ENCODE results near the gene LRBA. TPM values are rescaled to one million over a fixed set of nuclear protein-coding genes. Genes with fewer than 3 reads are reported as not detected.

LRBA gene
- total RNA-seq, 1 experiment from 2014 or later = 25.7 TPM

DNA sequence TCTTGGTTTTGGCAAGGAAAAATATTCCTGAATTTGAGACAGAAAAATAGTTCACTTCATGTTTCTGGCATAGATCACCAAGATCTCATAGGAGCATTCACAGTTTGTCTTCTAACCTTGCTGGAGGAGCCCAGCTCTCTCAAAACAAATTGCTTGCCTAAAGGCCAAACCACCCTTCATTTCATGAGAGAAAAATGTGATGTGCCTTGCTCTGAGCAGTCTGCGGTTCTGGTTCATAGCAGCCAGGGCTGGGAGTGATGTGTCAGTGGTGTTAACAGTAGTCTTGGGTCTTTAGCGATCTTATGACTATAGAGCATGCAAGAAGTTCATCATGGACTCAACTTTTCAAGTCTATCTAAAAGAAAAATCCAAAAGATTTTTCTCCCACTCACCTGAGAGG, 753.5 kb downstream of the LRBA start:
- DNase-seq (ENCODE audit: extremely low read depth, low read depth) = no peak

DNA sequence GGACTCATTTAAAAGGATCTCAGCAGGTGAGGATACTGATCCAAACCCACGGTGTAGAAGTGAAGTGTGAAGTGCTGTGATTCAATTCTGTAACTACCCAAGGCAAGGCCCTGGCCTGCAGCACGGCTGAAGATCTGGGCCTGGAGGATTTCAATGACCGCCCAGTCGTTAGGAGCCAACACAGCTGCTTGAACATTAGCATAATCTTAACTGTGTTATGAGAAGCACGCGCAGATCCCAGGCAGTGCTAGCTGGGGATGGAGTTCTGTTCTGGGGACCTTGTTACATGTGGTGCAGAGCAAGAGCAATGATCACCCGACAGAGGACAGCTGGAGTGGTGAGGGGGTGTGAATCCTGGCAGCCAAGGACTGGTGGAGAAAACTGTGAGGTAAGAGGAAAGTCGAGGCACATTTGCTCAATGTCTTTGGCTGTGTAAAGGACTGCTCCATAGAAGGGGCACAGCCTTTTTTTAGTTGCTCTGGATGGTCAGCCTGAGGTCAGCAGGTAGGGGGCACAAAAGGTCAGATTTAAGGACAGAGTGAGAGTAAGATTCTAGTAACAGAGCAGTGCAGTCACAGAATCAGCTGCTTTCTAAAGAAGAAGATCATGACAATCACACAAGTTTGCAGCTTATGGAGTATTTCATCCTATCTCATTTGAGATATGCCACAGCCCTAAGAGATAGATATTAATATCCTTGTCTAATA, 755.1 kb downstream of the LRBA start:
- no peak for DNase-seq (ENCODE audit: extremely low read depth, low read depth)

DNA sequence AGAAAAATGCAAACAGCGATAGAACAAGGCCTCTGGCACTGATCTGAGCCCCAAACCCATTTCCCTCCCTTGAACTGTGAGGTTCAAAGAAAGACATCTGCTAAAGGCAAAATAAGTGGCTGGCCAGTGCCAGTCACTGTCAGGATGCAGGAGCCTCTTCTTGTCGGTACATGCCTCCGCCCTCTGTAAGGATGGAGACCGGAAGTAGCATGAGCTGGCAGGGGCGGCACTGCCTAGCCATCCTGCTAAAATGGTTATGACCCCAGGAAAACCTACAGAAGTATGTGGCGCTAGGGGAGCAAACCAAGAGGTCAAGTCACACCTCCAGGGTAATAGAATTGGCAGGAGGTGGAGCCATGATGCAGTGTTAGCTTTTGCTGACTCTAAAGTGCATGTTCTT, 756.5 kb downstream of the LRBA start:
- DNase-seq (ENCODE audit: extremely low read depth, low read depth) = no peak

DNA sequence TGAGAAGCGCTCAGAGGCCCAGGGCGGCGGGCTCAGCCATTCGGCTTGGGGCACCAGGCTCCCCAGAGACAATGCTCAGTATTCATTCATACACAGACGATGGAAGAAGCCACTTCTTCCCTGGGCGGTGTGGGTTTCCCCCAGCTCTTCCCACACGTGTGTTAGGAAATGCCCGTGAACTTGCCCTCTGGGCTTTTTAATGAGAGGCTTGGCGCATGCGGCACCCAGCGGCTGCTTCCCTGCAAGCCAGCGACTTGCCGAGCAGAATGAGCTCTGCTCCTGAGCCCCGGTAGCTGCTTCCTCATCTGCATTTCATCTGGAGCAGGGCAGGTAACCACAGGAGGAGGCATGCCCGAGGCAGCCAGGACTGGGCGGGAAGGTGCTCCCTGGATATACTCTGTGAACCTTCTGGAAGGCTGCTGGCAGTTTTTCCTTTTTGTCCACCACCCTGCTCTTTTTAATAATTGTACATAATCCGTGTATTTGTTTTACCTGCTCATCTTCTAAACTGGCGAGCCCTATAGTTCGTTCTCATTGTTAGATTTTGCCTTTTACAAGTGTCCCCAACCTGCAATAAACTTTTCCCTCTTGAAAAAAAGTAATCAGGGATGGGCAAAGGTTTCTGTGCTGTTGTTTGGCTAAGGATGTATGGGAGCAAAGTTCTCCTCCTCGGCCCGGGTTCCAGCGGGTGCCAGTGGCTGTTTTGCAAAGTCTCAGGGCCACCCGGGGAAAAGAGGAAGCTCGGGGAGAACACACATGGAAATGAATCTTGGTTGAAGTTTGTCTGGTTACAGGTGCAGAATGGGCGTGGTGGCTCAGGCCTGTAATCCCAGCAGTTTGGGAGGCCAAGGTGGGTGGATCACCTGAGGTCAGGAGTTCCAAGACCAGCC, 758.0 kb downstream of the LRBA start:
- DNase-seq (ENCODE audit: extremely low read depth, low read depth) = no peak

DNA sequence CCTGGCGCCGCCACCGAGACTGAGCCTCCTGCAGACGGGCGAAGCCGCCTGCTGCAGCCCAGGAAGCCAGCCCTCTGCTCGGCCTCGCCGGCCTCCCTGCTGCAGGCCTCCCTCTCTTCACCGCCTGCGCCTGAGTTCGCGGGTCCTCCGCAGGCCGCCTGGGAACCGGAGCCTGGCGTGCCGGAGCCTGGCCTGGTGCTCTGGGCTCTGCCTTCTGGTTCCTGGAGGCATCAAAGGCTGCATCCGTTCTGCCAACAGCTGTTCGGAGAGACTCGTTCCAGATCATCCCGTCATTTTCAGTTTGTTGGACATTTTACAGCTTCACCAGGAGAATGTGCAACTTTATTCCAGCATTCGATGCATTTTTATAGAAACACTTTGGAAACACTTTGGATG, 758.9 kb downstream of the LRBA start:
- DNase-seq (ENCODE audit: extremely low read depth, low read depth) = no peak

DNA sequence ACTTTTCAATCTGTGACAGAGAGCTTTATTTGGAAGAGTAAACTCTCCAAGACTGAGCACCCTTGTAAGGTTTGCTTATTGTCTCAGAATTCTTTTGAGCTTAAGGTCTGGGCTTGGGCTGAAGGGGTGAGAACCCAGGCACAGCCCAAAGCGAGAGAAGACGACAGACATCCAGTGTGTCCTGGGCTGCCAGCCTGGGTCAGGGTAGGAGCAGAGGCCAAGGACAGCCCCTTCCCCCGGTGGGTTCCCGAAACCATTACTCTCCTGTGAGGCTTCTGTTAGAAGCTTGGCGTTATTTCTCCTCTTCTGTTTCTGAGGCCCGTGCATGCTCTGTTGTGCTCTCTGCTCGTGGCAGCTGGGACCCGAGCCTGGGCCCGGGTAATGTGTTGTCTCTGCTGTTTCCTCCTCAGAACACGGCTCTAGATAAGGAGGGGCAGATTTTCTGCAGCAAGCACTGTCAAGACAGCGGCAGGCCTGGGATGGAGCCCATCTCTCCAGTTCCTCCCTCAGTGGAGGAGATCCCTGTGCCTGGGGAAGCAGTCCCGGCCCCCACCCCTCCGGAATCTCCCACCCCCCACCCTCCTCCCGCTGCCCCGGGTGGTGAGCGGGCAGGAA, 759.4 kb downstream of the LRBA start:
- DNase-seq (ENCODE audit: extremely low read depth, low read depth) = no peak

DNA sequence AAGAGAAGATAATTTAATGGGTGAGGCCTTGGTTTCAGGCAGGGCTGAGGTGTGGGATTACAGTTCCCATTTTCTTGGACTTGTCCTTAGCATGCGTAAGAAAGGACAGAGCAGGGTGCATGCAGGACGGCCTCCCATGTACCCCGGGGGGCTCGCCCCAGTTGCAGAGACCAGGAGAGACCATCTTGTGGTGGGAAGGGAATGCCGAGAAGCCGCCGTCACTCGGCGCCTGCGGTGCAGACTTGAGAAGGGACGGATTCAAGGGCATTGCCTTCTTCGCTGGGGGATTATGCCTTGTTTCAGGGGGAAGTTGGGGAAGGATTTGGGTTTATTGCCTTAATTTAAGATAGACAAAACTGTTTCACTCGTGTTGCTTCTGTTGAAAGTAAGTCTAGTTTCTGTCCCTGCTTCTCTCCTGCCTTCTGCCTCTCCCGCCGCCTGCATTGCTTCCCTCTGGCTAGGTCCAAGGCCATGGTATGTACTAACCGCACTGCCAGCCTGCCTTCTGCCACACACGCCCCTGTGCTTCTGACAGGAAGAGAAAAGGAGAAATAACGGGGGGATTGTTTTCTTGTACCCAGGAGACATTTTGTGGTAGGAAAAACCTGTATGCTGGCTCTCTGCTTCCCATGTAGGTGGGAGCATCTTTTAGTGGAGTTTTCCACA, 761.0 kb downstream of the LRBA start:
- no peak for DNase-seq (ENCODE audit: extremely low read depth, low read depth)

DNA sequence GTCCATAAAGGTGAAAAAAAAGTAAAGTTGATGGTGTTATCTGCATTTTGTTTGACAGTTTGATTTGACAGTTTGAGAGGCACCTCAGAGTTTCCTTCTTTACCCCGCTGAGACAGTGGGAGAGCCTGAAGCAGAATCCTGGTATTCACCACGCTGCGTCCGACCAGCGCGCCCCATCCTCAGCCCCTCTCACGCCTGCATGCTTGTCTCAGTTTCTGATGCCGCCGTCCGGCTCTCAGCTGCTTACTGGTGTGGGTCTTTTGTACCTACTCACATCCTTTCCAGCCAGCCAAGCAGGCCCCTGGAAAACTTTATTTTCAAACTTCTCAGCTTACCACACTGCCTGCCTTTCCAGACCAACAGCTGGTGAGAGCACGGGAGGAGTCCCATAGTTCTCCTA, 761.7 kb downstream of the LRBA start:
- DNase-seq (ENCODE audit: extremely low read depth, low read depth) = no peak

DNA sequence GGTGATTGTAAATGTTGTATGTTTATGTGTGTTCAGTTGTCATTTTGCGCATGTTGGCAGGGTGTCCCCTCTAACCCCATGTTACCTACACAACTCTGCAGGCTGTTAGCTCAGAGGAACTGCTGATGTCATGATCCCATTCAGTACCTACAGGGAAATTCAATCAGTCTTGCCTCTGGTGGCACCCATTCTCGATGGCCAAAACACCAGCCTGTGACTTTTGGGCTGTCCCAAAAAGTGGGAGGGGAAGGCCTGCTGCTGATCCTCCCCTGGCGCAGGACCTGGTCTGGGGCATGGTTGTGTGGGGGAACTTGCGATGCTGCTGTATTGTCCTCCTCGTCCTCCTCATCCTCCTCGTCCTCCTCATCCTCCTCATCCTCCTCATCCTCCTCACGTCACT, 762.3 kb downstream of the LRBA start:
- DNase-seq (ENCODE audit: extremely low read depth, low read depth) = no peak

DNA sequence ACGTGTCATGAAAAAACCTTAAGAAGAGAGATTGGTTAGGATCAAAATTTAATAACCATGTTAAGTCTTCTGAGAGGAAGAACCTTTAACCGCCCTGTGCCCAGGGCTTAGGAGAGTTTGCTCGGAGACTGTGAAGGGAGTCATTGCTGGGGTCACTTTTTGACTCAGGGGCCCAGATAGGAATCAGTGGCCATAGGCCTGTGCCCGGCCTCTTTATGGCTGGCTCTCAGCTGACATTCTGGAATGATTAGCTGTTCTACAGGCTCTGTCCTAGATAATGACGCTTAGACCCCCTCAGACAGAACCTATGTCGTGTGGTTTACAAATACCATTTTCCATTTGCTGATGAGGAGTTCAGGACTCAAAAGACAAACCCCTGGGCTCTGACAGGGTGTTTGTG, 762.8 kb downstream of the LRBA start:
- no peak for DNase-seq (ENCODE audit: extremely low read depth, low read depth)

DNA sequence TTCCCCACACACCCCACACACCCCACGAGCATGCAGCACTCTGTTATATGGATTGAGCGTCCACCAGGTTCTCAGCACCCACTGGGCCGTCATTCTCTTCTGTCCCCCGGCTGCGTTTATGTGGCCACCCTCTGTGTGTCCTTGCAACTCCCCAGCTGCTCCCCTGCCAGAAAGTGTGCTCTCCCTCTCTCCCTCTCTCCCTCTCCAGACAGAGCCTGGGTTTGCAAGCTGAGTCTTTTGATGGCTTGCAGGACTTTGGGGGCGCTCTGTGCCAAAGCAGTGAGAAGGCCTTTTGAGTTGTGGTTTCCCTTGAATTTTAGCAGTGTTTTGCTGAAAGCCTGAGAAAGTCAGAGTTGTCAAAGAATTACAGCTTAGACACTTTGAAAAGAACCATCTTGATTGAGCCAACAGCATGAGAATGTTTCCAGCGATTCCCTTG, 763.3 kb downstream of the LRBA start:
- no peak for DNase-seq (ENCODE audit: extremely low read depth, low read depth)

DNA sequence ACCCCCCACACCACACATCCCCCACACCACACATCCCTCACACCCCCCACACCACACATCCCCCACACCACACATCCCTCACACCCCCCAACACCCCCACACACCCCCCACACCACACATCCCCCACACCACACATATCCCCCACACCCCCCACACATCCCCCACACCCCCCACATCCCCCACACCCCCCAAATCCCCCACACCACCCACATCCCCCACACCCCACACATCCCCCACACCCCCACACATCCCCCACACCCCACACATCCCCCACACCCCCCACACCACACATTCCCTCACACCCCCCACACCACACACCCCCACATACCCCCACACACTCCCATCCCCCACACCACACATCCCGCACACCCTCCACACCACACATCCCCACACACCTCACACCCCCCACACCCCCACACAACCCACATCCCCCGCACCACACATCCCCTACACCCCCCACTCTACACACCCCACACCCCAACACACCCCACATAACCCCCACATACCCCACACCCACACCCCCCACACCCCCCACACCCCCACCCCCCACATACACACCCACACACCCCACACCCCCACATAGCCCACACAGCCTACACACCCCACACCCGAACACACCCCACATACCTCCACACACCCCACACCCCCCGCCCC, 764.0 kb downstream of the LRBA start:
- no peak for DNase-seq (ENCODE audit: extremely low read depth, low read depth)

DNA sequence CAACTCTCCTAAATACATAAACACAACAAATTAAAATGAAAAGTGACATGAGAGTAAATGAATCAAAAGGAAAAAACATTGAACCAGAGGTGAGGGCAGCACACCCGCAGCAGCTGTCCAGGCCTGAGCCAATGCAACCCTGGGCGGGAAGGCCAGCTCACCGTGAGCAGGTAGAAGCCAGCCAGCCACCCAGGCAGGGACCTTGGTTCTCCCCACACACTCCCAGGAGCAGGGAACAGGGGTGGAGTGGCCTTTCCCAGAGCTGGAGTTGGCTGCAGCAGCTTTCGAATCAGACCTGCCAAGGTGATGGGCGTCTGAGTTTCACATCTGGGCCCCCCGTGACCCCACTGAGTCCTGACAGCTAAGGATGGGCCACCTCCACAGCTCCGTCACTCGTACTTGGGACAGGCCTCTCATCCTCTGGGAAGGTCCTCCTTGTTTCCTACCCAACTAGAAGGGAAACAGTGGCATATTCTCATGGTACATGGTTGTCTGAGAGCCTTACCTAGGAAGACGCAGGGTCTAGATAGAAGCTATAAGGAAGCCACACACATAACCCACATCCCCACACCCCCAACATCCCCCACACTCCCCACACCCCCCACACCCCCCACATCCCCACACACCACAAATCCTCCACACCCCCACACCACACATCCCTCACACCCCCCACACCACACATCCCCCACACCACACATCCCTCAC, 764.6 kb downstream of the LRBA start:
- no peak for DNase-seq (ENCODE audit: extremely low read depth, low read depth)

DNA sequence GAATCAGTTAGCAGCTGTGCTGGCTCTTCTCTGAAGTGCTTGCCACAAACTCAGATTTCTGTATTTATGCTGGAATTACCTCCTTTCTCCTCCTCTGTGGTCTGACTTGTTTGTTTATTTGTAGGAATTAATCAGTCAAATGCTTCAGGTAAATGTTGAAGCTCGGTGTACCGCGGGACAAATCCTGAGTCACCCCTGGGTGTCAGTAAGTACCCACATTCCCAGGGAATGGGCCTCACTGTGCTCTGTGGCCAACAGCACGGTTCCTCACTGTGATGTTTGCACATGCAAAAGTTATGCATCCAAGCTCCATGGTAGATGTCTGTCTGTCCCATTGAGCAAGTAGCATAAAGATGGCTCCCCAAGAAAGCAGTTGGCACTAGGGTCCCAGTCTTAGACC, 766.9 kb downstream of the LRBA start:
- no peak for DNase-seq (ENCODE audit: extremely low read depth, low read depth)

DNA sequence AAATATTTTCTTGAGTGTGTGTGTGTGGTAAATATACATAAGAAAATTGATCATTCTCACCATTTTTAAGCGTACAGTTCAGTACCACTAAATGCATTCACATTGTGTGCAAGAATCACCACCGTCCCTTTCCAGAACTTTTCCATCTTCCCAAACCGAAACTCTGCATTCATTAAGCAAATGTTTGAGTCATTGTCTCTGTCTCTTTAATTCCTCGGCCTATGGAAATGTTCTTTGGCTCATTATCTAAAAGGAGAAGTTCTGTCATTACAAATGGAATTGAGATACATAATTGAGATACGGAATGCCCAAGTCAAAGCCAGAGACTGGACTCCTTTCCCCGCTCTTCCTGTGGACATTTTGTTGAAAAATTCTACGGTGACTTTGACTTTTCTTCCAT, 767.9 kb downstream of the LRBA start:
- no peak for DNase-seq (ENCODE audit: extremely low read depth, low read depth)

DNA sequence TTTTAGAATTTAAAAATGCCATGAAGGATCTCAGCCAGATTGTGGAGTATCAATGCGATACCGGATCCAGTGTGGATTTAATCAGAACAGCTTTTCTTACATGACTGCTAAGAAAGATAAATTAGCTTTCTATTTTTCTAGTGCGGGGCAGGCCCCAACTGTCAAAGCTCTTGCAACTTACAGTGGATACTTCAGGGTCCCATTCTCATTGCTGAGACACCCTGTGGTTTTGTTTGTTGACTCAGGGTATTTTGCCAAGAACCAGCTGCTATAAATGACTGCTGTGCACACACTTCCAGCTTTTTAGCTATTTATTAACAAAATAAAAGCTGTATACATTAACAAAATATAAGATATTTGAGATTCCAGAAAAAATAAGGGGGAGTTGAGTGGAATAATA, 770.5 kb downstream of the LRBA start:
- no peak for DNase-seq (ENCODE audit: extremely low read depth, low read depth)

DNA sequence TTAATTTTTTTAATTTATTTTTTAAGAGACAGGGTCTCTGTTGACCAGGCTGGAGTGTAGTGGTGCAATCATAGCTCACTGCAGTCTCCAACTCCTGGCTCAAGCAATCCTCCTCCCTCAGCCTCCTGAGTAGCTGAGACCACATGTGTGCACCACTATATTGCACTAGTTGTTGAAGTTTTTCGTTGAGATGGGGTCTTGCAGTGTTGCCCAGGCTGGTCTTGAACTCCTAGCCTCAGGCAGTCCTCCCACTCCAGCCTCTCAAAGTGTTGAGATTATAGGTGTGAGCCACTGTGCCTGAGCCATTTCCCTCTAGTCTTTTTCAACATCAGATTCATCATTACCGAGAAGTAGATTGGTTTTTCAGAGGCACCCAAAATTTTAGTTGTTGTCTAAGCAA, 771.2 kb downstream of the LRBA start:
- no peak for DNase-seq (ENCODE audit: extremely low read depth, low read depth)

DNA sequence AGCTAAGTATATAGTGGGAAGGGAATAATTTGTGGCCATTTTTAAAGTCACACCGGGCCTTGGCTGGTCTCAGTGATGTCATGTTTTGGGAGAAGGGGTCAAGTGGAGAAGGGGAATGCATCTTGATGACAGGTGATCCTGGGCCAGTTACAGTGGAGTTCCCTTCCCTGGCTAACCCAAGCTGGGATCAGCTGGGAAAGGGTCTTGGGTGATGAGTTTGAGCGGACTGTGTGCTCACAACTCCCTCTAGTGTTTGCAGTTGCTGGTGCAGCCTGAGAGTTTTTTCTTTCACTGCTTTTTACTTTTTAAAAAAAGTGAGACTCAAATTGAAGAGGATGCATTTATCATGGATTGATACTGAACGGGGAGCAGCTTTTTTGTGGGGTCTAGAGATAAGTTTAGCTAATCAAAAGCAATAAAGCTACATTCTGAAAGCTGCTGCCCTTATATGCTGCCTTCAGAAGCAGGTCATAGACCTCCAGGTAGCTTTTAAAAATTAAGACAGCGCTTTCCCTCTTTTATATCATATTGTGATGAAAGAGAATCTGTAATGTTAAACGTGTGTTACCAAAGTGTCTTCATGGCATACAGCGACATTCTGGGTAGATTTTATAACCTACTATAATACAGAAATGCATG, 772.1 kb downstream of the LRBA start:
- DNase-seq (ENCODE audit: extremely low read depth, low read depth) = no peak

DNA sequence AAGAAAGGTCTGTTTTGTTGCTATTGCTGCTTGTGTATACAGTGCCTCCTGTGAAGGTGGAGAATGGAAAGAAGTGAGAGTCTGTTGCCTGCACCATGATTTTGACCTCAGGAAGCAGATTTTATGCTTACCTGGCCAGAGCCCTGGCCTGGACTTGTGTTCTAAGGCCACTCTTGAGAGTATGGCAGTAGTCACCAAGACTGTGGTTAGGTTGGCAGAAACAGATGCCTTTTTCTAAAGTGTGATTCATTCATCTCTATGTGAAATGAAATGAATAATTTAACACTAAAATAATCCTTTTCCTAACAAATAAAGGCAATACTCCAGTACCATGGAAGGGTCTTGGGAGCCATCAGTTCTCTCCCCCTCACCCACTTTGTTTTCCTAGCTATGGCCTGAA, 775.1 kb downstream of the LRBA start:
- no peak for DNase-seq (ENCODE audit: extremely low read depth, low read depth)

DNA sequence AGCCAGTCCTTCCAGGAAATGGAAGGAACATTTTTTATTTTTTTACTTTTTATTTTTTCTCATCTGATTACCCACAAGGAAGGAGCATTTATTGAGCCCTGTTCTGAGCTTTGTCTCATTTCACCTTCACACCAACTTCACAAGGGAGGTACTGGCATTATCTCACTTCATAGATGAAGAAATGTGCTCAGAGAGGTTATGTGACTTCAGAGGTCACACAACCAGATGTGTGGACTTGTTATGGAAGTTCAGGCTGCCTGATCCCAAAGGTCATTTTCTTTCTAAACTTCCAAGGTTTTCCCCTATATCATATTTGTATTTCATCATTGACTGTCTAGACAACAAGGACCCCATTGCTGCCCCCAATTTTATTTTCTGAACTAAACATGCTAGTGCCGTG, 776.5 kb downstream of the LRBA start:
- no peak for DNase-seq (ENCODE audit: extremely low read depth, low read depth)

Data from NCI-H460 (cell line).